Mucosa of descending colon (tissue), 3 donors: ENCODE measurements around the gene LYPD6. TPM values are rescaled to one million over a fixed set of nuclear protein-coding genes. Genes with fewer than 3 reads are reported as not detected.

Source experiments
- ATAC-seq: fragments of 200-7000 bp; cut with Tn5 transposase; one replicate; pipeline ENCODE4 v1.9.1; 2020; ENCODE audit warnings: mild to moderate bottlenecking, moderate library complexity
- DNase-seq, 3 donors: peaks; one replicate each; pipeline ENCODE4 v3.0.0-alpha.2; 2020
- H3K36me3 ChIP-seq: fragments of 200-600 bp; one replicate; pipeline ENCODE4 v1.8.0; 2021; ENCODE audit warnings: low read depth, mild to moderate bottlenecking
- H3K4me1 ChIP-seq: fragments of 200-600 bp; one replicate; pipeline ENCODE4 v1.8.0; 2021; ENCODE audit warnings: low read depth, mild to moderate bottlenecking
- H3K4me3 ChIP-seq: fragments of 200-600 bp; one replicate; pipeline ENCODE4 v1.8.0; 2021; ENCODE audit warnings: mild to moderate bottlenecking
- H3K9me3 ChIP-seq: fragments of 200-600 bp; one replicate; pipeline ENCODE4 v1.8.0; 2021; ENCODE audit warnings: mild to moderate bottlenecking
- intact Hi-C, 2 donors: fragments of 100-400 bp; cut with DNase I in 1 of 2; cut with micrococcal nuclease in 1 of 2; formaldehyde crosslinking; loops; one replicate each; pipeline versions ENCODE4 v1.11.0 to v1.11.1; 2022; cut with DNase I, micrococcal nuclease
- total RNA-seq, 3 donors: library from RNA; stranded (reverse); fragmentation: NEBNext Ultra II Directional in 2 of 3; extraction: Animal tissue kit (Norgen Biotek cat#: 25700) in 2 of 3; gene quantifications; one replicate each; pipeline versions ENCODE4 v1.2.1 to v1.2.4, GENCODE V29; 2021 to 2023
- TF ChIP-seq, protein P1 (sequence below): fragments of 200-600 bp; IDR thresholded peaks from one replicate; pipeline ENCODE4 v1.8.0; 2022; ENCODE audit warnings: antibody characterized with exemption, mild to moderate bottlenecking
- donor health status: DM: no; HTN: no; CAD: no; lungs with moderate emphysema.
- donor health status: DM: no; HTN: no; CAD: no.
- donor health status: DM: no; HTN: yes; CAD: no.

Gene LYPD6
- total RNA-seq, 3 donors from 2014 or later = 2.0 to 2.4 (median 2.2) TPM

DNA sequence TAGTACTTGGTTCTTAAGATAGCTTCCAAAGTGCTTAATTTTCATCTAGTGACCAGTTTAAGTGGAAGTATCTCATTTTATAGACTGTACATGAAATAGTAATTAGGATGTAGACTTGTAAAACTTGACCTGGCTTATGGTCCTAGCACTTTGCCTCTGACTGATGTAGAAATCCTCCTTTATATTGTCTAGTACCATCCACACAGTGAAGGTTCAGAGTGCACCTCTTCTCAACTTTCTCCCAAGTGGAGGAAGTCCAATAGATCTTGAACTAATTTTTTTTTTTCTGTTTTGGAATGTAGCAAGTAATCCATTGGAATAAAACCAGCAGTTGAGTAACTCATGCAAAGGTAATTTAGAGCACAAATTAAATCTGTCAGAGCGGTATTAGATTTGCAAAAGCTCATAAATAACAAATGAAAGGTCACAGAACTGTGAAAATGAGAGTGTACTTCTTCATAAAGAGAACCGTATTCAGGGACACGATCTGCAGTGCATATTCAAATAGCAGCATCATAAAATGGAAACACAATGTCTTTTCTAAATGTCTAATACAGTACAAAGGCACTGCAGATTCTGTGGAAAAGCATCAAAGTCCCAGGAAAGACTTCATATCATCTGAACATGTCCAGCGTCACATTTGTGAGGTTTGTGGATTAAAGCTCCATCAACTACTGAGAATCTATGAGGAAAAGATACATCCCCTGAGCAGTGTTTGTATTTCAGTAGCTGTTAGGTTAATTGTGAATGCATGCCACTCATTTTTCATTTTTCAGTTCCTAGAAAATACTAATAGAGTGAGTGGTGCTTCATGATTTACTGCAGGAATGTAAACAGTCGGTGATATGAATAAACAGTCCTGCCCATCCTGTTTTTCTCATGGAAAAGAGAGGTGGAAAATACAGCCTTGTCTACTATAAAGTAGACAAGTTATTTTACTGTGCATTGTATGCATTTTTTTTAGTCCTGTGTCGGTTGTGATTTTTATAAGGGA, 100.7 kb downstream of the LYPD6 start:
- H3K36me3 ChIP-seq = no peaks in the 10 kb centered on the region
- peaks cover 5% of the 10 kb centered on the region for H3K9me3 ChIP-seq
- DNase-seq = no peak
- H3K4me1 ChIP-seq = no peaks in the 10 kb centered on the region
- intact Hi-C loops = no loop called here
- ATAC-seq = no peak
- no peak overlapping the region for H3K4me3 ChIP-seq
- TF ChIP-seq, protein P1, sequence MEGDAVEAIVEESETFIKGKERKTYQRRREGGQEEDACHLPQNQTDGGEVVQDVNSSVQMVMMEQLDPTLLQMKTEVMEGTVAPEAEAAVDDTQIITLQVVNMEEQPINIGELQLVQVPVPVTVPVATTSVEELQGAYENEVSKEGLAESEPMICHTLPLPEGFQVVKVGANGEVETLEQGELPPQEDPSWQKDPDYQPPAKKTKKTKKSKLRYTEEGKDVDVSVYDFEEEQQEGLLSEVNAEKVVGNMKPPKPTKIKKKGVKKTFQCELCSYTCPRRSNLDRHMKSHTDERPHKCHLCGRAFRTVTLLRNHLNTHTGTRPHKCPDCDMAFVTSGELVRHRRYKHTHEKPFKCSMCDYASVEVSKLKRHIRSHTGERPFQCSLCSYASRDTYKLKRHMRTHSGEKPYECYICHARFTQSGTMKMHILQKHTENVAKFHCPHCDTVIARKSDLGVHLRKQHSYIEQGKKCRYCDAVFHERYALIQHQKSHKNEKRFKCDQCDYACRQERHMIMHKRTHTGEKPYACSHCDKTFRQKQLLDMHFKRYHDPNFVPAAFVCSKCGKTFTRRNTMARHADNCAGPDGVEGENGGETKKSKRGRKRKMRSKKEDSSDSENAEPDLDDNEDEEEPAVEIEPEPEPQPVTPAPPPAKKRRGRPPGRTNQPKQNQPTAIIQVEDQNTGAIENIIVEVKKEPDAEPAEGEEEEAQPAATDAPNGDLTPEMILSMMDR = no peak

DNA sequence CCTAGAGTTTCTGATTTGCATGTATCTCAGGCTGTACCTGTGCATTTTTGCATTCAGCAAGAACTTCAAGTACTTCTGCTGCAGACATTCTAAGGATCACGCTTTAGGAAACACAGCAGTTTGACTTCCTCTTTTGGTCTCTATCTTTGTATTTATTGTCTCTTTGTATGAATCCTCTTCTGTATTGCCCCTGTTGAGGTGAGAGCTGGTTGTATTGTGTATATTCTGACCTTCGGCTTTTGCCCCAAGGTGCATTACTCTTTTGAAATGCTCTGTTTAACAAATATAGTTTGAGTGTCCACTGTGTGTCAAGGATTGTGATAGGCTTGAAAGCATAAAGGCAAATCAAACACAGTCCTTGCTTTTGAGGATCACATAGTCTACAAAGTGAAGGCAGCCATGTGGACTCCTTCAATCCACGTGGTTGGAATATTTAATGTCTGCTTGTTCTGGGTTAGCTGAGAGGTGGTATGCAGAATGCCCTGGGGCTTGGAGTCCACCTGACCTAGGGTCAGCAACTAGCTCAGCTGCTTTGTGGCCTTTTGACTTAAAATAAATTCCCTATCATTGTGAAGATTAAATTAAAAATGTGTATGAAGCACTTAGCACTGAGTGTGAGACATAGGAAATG, 108.1 kb downstream of the LYPD6 start:
- no peaks in the 10 kb centered on the region for H3K36me3 ChIP-seq
- intact Hi-C loops = no loop called here
- TF ChIP-seq, protein P1 = no peak
- no peak for DNase-seq
- H3K4me3 ChIP-seq = no peak overlapping the region
- no peaks in the 10 kb centered on the region for H3K4me1 ChIP-seq
- no peaks in the 10 kb centered on the region for H3K9me3 ChIP-seq
- no peak for ATAC-seq

DNA sequence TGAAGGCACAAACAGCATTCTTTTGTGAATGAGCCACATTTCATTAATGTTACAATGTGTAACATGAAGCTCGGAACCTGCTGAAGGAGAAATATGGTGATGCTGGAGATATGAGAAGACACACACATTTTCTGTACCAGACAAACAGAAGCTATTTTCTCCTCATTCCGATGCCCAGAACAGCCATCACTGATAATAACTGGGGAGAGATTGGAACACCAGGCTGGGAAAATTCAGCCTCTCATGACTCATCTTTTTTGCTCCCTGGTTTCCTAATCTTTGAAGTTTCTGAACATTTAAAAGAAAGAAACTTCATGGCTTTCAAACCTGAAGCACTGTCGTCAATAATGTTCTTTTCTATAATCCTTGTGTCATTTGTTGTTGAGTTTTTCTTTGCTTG, 110.9 kb downstream of the LYPD6 start:
- ATAC-seq (no peak), DNase-seq (no peak)
- H3K4me3 ChIP-seq = no peak overlapping the region
- H3K9me3 ChIP-seq = no peaks in the 10 kb centered on the region
- TF ChIP-seq, protein P1 = no peak
- no peaks in the 10 kb centered on the region for H3K36me3 ChIP-seq
- H3K4me1 ChIP-seq = no peaks in the 10 kb centered on the region
- intact Hi-C loops = no loop called here

DNA sequence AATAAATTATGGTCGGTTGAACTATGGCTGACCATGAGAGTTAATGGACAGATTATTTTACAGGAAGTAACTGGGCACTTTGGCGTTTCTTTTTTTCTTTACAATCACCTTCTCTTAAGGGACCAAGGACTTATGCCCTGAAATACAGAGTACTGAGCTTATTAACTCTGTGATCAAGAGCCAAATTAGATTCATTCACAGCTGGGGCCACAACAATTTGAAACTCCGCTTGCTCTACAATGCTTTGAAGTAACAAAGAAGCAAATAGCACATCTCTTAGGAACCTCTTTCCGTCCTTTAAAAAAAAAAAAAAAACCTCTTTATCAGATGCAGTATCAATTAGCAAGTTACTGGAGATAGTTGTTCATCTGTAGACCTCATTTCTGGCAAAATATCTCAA, 112.0 kb downstream of the LYPD6 start:
- Histone ChIP-seq H3K4me3 (no peak overlapping the region), H3K36me3 (no peaks in the 10 kb centered on the region), H3K9me3 (no peaks in the 10 kb centered on the region), H3K4me1 (no peaks in the 10 kb centered on the region)
- ATAC-seq (no peak), DNase-seq (no peak)
- TF ChIP-seq, protein P1 = no peak
- intact Hi-C loops = no loop called here

DNA sequence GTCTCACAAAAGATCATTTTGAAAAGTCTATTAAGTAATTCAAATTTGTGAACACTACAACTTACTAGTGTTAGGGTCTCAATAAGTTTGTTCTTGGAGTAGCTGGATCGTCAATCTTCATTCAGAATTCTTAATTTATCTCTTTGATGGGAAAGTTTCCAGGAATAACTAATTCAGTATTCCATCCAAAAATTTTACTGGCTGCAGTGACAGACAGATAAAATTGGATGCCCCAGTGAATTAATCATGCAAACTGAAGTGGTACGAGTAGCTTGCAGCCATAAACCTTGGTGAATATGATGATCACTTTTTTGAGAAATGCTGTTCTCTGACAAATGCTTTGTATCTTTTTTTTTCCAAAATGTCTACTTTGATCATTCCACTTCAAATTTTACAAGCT, 112.8 kb downstream of the LYPD6 start:
- H3K4me3 ChIP-seq = no peak overlapping the region
- TF ChIP-seq, protein P1 = no peak
- H3K4me1 ChIP-seq = no peaks in the 10 kb centered on the region
- H3K9me3 ChIP-seq = no peaks in the 10 kb centered on the region
- DNase-seq (no peak), ATAC-seq (no peak)
- intact Hi-C loops = no loop called here
- no peaks in the 10 kb centered on the region for H3K36me3 ChIP-seq
